ENCODE data around the gene ITGAL.

DNA sequence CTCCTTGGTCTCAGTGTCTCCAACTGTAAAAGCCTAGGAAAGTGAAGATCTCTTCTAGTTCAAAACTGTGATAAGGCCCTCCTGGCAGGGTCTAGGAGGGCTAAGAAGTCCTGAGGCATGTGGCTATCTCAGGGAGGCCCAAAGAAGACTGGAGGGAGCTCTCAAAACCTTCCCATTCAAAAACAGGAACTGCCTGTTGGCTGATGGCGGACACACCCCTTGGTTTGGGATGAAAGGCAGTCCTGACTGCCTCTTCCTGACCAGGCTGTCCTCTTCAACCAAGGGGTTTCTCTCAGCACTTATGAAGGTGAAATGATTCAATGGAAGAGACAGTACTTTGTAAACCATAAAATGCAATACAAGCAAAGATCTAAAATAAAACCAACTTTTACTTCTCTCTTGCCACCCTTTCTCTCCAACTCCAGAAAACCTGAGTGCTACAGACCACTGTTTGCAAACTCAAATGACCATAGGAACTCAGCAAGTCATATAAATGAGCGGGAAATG is 80.9 kb downstream of the ITGAL start:
- TF ChIP-seq SUZ12 (IDR thresholded peaks at IDR 0.05), result no peak
- TF ChIP-seq FOXM1 (IDR thresholded peaks at IDR 0.05; ENCODE audit: borderline replicate concordance), result no peak
